Measurements from ENCODE around the gene EIF4E2.

GRCh38 chr2:232533944-232534710 lies 16.4 kb upstream of the EIF4E2 start:
- TF ChIP-seq CTCF (IDR thresholded peaks at IDR 0.05) (no peak), POLR2AphosphoS5 (IDR thresholded peaks at IDR 0.05) (no peak), EP300 (IDR thresholded peaks at IDR 0.05) (no peak)

All from upper lobe of left lung (tissue), 4 donors.